AG09319 (cell line): ENCODE results near the gene TEX261.

Experiments used
- DNase-seq: peaks from one replicate; pipeline ENCODE4 v3.0.0-alpha.2; 2010; ENCODE audit warnings: low read depth; ENCODE audit errors: extremely low read depth
- CTCF ChIP-seq: IDR thresholded peaks from 2 replicates; pipeline ENCODE4 v1.5.1; 2011; ENCODE audit warnings: low read depth, mild to moderate bottlenecking, inconsistent platforms, low read length, moderate library complexity

Gene TEX261

GRCh38 chr2:70946832-70947442, 47.7 kb downstream of the TEX261 start:
- peak; percentile 8 for DNase-seq

GRCh38 chr2:70944111-70944690, 50.5 kb downstream of the TEX261 start:
- DNase-seq: no peak
- TF ChIP-seq CTCF: no peak

More at GRCh38 chr2:70946832-70947442, 47.7 kb downstream of the TEX261 start:
- TF ChIP-seq CTCF: peak; percentile 84

GRCh38 chr2:70943205-70943871, 51.3 kb downstream of the TEX261 start:
- TF ChIP-seq CTCF: no peak
- DNase-seq: no peak

- DNase-seq: no peak
- TF ChIP-seq CTCF: no peak
Measured at GRCh38 chr2:70942396-70943204, 52.1 kb downstream of the TEX261 start.

GRCh38 chr2:70941701-70942100, 53.0 kb downstream of the TEX261 start:
- DNase-seq: no peak
- no peak for TF ChIP-seq CTCF

GRCh38 chr2:70941186-70941585, 53.5 kb downstream of the TEX261 start:
- no peak for TF ChIP-seq CTCF
- no peak for DNase-seq
